ENCODE results near the gene TIMM23.
"Not testable (repeated sequence)": the region's sequence is repeated elsewhere in the genome, so short reads cannot be mapped to it uniquely, and the experiment has no call there.

The TIMM23 gene, protein sequence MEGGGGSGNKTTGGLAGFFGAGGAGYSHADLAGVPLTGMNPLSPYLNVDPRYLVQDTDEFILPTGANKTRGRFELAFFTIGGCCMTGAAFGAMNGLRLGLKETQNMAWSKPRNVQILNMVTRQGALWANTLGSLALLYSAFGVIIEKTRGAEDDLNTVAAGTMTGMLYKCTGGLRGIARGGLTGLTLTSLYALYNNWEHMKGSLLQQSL

DNA sequence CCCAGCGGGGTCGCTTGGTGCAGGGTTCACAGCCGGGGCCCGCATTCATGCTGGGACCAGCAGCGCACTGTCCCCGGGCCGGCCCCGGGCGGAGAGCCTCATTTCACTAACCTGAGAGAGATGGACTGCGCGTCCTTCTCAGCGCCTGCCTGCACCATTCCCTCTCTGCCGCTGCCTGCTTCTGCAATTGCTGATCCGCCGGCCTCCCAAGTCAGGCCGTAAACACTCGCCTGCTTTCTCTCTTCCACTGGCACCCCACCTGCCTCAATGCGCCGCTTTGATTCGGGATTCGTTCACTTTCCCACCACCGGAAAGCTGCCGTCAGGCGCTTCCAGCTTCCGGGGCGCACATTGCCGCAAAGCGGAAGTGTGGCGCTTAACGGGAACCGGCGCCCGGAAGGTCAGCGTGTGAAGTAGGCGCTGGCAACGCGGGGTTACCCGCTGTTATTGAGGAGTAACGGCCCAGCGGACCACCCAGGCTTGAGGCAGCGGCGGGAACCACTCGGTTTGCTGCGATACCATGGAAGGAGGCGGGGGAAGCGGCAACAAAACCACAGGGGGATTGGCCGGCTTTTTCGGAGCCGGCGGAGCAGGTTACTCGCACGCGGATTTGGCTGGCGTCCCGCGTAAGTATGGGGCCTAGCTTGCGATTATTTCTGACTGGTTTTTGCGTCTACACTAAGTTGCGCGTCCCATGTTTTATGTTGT is at the start of gene TIMM23:
TIMM23 (plus strand) TSS at position 384 of the 707 bp plus-strand sequence; CDS start at position 520, 136 bp downstream.
- Mint-ChIP-seq H3K36me3 (ENCODE audit: low read depth) (peaks cover 21% of the 10 kb centered on the region), H3K27ac (peak within 1 kb of the TSS; percentile 100), H3K4me3 (peak within 1 kb of the TSS; percentile 100), H3K4me1 (peaks cover 41% of the 10 kb centered on the region)
- peak; percentile 87 for DNase-seq
- H3K27me3 Mint-ChIP-seq (ENCODE audit: low read depth, poor library complexity); H3K9me3 Mint-ChIP-seq: not testable (repeated sequence)

DNA sequence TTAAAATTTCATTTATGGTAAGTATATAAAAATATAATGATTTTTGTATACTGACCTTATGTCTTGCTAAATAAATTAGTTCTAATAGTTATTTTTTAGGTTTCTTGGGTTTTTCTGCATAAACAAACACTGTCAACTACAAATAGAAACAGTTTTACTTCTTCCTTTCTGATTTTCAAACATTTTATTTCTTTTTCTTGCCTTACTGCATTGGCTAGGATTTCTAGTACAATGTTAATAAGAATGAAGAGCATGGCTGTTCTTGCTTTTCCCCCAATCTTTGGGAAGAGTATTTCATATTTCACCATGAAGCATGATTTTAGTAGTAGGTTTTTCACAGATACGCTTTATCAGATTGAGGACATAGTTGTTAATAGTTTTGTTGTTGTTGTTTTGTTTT is 45.5 kb upstream of the TIMM23 start:
- not testable (repeated sequence) for DNase-seq; H3K27me3 Mint-ChIP-seq (ENCODE audit: low read depth, poor library complexity)

DNA sequence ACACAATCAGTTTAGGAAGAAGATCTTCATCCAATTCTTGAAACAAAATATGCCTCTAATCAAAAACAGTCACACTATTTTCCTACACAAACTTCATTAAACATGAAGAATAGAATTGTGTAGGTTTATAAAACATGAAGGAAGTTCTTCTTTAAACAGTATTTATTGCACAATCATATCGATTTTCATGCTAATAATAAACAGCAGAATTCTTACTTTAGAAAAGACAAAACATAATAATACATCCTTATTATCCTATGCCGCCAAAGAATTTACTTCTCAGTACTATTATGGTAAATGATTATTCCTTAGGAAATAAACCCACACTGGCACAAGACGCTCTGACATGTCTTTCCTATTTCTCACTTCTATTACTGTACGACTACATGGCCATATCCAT is 41.0 kb upstream of the TIMM23 start:
- not testable (repeated sequence) for H3K27me3 Mint-ChIP-seq (ENCODE audit: low read depth, poor library complexity); DNase-seq; H3K27ac Mint-ChIP-seq; H3K4me3 Mint-ChIP-seq; H3K4me1 Mint-ChIP-seq
- Mint-ChIP-seq H3K9me3 (peaks cover 20% of the 10 kb centered on the region), H3K36me3 (ENCODE audit: low read depth) (peaks cover 33% of the 10 kb centered on the region)

More for the DNA sequence above, 45.5 kb upstream of the TIMM23 start:
- H3K27ac Mint-ChIP-seq, H3K4me1 Mint-ChIP-seq, H3K4me3 Mint-ChIP-seq: not testable (repeated sequence)
- Mint-ChIP-seq H3K36me3 (ENCODE audit: low read depth) (peaks cover 41% of the 10 kb centered on the region), H3K9me3 (peaks cover 27% of the 10 kb centered on the region)

DNA sequence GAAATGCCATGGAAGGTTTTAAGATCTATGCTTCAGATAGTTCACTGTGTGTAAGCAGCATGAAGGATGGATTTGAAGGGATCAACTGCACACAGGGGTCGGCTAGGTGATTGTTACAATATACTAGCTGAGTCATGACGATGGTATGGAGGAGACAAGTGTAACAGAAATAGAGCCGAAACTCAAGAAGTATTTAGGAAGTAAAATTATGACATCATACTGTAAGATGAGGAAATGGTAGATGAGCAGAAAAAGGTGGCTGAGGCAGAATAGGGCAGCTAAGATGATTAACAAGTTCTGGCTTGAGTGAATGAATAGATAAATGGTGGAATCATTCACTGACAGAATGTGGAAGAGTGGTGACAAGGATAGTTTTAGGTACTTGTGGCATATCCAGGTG is 37.5 kb upstream of the TIMM23 start:
- DNase-seq; H3K27ac Mint-ChIP-seq; H3K9me3 Mint-ChIP-seq; H3K4me3 Mint-ChIP-seq; H3K27me3 Mint-ChIP-seq (ENCODE audit: low read depth, poor library complexity); H3K4me1 Mint-ChIP-seq: not testable (repeated sequence)
- H3K36me3 Mint-ChIP-seq (ENCODE audit: low read depth), result peaks cover 11% of the 10 kb centered on the region

DNA sequence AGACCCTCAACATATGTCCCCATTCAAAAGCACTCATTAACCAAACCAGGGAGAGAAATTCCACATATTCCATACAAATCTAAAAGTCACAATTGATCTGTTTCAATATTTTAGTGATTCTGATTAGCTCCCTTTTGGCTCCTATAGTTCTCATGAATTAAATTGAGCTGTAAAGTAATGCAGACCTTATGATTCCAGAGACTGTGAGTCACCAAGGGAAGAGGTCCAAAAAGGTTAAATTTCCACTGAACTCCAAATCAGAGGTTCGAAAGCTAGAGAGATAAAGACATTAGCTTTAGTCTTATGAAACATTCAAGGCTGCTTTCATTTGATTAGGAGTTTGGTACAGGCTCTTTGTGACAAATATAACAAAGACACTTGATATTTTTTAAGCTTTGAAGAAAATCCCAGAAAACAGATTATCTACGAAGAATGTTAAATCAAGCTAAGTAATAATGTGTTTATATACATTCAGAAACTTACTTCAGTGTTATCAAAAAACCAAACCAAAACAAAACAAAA is 33.1 kb upstream of the TIMM23 start:
- not testable (repeated sequence) for H3K4me3 Mint-ChIP-seq; H3K9me3 Mint-ChIP-seq; H3K27ac Mint-ChIP-seq; H3K4me1 Mint-ChIP-seq; DNase-seq; H3K27me3 Mint-ChIP-seq (ENCODE audit: low read depth, poor library complexity)
- peaks cover 10% of the 10 kb centered on the region for H3K36me3 Mint-ChIP-seq (ENCODE audit: low read depth)

DNA sequence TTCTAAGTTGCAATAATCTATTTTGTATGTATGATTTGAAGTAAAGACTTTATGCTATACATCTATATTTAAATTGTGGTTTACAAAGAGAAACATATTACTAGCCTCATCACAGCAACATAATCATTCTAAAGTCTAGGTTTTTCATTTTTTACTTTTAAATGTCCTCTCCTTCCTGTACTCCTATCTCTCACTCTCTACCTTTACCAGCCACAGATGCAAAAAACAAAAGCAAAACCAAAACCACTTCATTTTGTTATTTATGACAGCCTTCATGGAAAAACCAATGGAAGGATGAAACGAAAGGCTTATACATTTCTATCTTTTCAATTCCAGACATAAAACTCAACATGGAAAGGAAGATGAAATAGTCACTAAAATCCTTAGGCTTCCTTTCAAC is 31.1 kb upstream of the TIMM23 start:
- H3K36me3 Mint-ChIP-seq (ENCODE audit: low read depth), result peaks cover 14% of the 10 kb centered on the region
- not testable (repeated sequence) for H3K4me3 Mint-ChIP-seq

DNA sequence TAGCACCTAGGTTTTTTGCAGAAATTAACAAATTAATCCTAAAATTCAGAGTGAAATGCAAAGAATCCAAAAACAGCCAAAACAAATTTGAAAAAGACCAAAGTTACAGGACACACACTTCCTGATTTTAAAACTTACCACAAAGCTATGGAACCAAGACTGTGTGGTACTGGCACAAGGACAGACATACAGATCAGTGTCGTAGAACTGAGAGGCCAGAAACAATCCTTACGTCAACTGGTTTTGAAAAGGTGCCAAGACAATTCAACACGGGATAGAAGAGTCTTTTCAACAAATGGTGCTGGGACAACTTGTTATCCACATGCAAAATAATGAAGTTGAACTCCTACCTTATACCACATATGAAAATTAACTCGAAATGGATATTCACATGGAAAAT is 26.8 kb upstream of the TIMM23 start:
- not testable (repeated sequence) for H3K27ac Mint-ChIP-seq; H3K4me3 Mint-ChIP-seq; H3K27me3 Mint-ChIP-seq (ENCODE audit: low read depth, poor library complexity); H3K9me3 Mint-ChIP-seq; H3K4me1 Mint-ChIP-seq; DNase-seq
- H3K36me3 Mint-ChIP-seq (ENCODE audit: low read depth), result peaks cover 23% of the 10 kb centered on the region

More for the DNA sequence above, 31.1 kb upstream of the TIMM23 start:
- DNase-seq; H3K4me1 Mint-ChIP-seq; H3K9me3 Mint-ChIP-seq; H3K27me3 Mint-ChIP-seq (ENCODE audit: low read depth, poor library complexity); H3K27ac Mint-ChIP-seq: not testable (repeated sequence)

DNA sequence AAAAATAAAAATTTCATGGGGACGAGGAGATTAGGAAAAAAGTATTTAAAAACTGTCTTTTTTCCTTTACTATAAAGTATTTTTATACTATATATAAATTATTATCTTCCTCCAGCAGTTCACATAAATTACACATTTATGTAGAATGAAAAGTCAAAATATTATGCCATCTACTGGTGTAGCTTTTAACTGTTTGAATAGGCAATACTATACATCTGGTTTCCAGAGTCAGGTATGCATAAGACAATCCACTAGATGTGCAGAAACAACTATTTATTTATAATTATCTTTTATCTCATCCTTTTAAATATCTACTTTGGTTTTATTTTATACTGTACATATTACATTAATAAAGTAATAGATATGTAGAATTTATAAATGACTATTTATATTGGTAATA is 24.9 kb upstream of the TIMM23 start:
- H3K4me3 Mint-ChIP-seq; H3K4me1 Mint-ChIP-seq; DNase-seq; H3K27me3 Mint-ChIP-seq (ENCODE audit: low read depth, poor library complexity); H3K9me3 Mint-ChIP-seq; H3K27ac Mint-ChIP-seq: not testable (repeated sequence)
- peaks cover 23% of the 10 kb centered on the region for H3K36me3 Mint-ChIP-seq (ENCODE audit: low read depth)

DNA sequence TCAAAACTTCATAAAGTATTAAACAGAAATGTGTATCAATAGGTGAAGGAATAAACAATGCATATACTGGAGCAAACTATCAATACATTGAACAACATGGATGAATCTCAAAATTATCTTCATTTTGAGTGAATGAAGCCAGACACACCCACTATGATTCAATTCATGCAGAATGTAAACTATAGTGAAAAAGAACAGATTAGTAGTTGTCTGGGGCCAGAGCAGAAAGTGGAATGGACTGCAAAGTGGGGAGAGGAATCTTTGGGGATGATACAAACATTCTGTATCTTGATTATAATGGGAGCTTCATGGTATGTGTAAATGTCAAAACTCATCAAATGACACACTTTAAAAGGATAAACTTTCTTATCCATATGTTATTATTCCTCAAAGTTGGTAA is 23.5 kb upstream of the TIMM23 start:
- not testable (repeated sequence) for H3K4me1 Mint-ChIP-seq; H3K9me3 Mint-ChIP-seq; DNase-seq; H3K27ac Mint-ChIP-seq; H3K4me3 Mint-ChIP-seq; H3K27me3 Mint-ChIP-seq (ENCODE audit: low read depth, poor library complexity)
- peaks cover 23% of the 10 kb centered on the region for H3K36me3 Mint-ChIP-seq (ENCODE audit: low read depth)

DNA sequence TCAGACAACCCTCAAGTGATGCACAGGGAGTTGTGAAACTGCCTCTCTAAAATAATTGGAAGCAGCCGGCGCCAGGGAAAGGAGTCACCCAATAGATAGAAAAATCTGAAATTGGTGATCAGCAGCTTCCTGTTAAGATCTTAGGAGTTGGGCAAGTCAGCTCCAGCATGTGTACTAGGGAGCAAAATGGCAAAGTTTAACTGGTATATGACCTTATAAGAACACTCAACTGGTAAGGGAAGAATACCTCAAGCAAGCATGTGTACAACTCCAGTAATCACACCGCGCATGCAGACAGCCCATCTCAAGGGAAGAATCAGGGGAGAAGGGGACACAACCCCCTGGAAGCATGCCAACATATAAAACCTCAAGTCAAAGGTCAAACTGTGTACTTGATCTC is 17.9 kb upstream of the TIMM23 start:
- not testable (repeated sequence) for H3K36me3 Mint-ChIP-seq (ENCODE audit: low read depth); H3K27me3 Mint-ChIP-seq (ENCODE audit: low read depth, poor library complexity); H3K9me3 Mint-ChIP-seq; H3K27ac Mint-ChIP-seq; DNase-seq; H3K4me1 Mint-ChIP-seq; H3K4me3 Mint-ChIP-seq

DNA sequence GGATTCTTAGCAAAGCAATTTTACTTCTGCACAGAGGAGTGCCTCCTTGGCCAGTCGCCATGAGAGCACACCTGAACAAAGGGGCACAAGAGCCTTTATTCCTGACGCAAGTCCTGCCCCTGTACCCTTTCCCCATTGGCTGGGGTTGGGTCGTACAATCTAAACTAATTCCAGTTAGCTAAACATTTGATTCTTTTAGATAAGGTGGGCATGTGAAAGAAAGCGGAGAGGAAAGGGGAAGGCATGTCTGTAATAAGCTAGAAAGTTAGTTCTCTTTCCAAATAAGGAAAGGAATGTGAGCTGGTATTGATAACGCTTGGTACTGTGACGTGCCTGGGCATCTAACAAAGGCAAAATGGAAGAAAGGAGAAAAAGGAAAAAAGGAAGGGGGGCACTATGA is 15.7 kb upstream of the TIMM23 start:
- H3K27me3 Mint-ChIP-seq (ENCODE audit: low read depth, poor library complexity); H3K27ac Mint-ChIP-seq; DNase-seq; H3K36me3 Mint-ChIP-seq (ENCODE audit: low read depth); H3K4me3 Mint-ChIP-seq; H3K9me3 Mint-ChIP-seq; H3K4me1 Mint-ChIP-seq: not testable (repeated sequence)

DNA sequence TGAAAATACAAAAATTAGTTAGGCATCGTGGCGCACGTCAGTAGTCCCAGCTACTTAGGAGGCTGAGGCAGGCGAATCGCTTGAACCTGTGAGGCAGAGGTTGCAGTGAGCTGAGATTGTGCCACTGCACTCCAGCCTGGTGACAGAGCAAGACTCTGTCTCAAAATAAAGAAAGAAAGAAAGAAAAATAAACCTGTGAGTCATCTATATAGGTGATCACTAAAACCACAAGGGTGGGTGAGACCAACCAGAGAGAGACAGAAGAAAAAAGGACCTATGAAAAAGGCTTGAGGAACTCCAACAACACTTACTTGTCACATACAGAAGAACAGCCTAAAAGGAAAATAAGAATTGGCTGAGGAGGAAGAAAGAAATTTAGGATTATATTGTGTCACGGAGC is 14.4 kb upstream of the TIMM23 start:
- not testable (repeated sequence) for H3K27me3 Mint-ChIP-seq (ENCODE audit: low read depth, poor library complexity); H3K4me1 Mint-ChIP-seq; H3K4me3 Mint-ChIP-seq; DNase-seq; H3K36me3 Mint-ChIP-seq (ENCODE audit: low read depth); H3K9me3 Mint-ChIP-seq
- H3K27ac Mint-ChIP-seq, result peak overlapping the region; percentile 45

DNA sequence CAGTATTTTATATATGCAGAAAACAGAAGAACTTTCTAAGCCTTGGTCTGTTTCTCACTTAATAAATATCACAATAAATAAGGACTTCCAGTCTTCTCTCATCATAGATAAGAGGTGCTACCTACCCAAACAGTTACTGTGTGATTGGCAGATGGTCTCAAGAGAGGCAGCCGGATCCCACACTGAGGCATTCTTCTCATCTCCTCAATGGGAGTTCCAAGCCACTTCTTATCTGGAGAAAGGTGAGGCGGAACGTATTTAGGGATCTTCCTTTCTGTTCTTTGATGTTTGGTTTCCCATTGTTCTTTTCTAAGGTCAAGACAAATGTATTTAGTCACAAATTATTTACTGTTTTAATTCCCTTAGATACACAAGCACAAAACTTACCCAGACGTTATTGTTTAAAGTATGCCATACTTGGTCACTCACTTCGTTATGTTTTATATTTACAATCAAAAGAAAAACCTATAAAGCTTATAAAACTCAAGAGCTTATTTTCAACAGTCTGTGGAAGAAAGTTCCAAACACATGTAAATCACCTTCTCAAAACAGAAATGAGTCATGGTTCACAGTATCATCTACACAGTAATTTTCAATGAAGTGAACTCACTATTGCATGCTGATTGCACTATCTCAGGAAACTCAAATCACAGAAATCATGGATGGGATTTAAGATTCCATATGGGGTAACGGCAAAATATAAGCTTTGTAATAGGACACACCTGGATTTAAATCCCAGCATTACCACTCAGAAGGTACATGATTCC is 9.4 kb upstream of the TIMM23 start:
- H3K36me3 Mint-ChIP-seq (ENCODE audit: low read depth); H3K27ac Mint-ChIP-seq; H3K27me3 Mint-ChIP-seq (ENCODE audit: low read depth, poor library complexity); H3K4me3 Mint-ChIP-seq; H3K9me3 Mint-ChIP-seq; H3K4me1 Mint-ChIP-seq; DNase-seq: not testable (repeated sequence)

DNA sequence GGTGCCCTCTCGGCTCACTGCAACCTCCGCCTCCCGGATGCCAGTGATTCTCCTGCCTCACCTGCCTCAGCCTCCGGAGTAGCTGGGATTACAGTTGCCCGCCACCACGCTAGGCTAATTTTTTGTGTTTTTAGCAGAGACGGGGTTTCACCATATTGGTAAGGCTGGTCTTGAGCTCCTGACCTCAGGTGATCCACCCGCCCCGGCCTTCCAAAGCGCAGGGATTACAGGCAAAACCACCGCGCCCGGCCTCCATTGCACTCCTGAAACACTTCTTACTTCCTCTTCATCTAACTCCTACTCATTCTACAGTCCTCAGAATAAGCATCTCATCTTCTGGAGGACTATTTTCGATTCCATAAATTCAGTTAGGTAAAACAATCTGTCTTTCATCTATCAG is 1.3 kb upstream of the TIMM23 start:
- H3K27me3 Mint-ChIP-seq (ENCODE audit: low read depth, poor library complexity); H3K9me3 Mint-ChIP-seq; H3K27ac Mint-ChIP-seq: not testable (repeated sequence)
- H3K4me3 Mint-ChIP-seq, result peak overlapping the region; percentile 100
- H3K36me3 Mint-ChIP-seq (ENCODE audit: low read depth), result peaks cover 14% of the 10 kb centered on the region
- peak; percentile 2 for DNase-seq
- H3K4me1 Mint-ChIP-seq, result peaks cover 48% of the 10 kb centered on the region

Data from nephron progenitor cell (in vitro differentiated cells).